ENCODE data around the gene STIP1.

GRCh38 chr11:64202992-64203391, 17.0 kb downstream of the STIP1 start:
- TF ChIP-seq POLR2A (IDR thresholded peaks at IDR 0.05; ENCODE audit: low read depth, low read length), result no peak
- TF ChIP-seq CTCF (conservative IDR thresholded peaks at IDR 0.05; ENCODE audit: low read depth, low read length), result no peak
- TF ChIP-seq MXI1 (IDR thresholded peaks at IDR 0.05; ENCODE audit: borderline replicate concordance, low read depth, low read length), result no peak
- no peak for TF ChIP-seq CEBPB (IDR thresholded peaks at IDR 0.05; ENCODE audit: low read depth, low read length)
- TF ChIP-seq MAZ (IDR thresholded peaks at IDR 0.05; ENCODE audit: borderline replicate concordance, low read depth, low read length), result no peak
- no peak for TF ChIP-seq SMC3 (IDR thresholded peaks at IDR 0.05; ENCODE audit: low read depth, low read length)
- TF ChIP-seq NFE2L2 (IDR thresholded peaks at IDR 0.05; ENCODE audit: low read depth, low read length), result no peak
- TF ChIP-seq USF2 (IDR thresholded peaks at IDR 0.05; ENCODE audit: low read depth, low read length), result no peak
- TF ChIP-seq RFX5 (IDR thresholded peaks at IDR 0.05; ENCODE audit: low read depth, low read length), result no peak
- TF ChIP-seq FOS (IDR thresholded peaks at IDR 0.05; ENCODE audit: low read depth, low read length), result no peak
